Activated naive CD4-positive, alpha-beta T cell treated with anti-CD3 and anti-CD28 coated beads, Interleukin-2, amount 10 ng/mL, durations not matched to agents 7 days and 5 days (primary cell): Measurements from ENCODE around the gene RYR1.
A peak's percentile ranks its signal among the peaks of the same experiment; 100 is the strongest.

Source experiments
- CTCF ChIA-PET: fragments of 350-600 bp; sonication (Branson Sonifier 250); formaldehyde crosslinking; loops from one replicate; lab custom pipeline; 2021; ENCODE audit warnings: antibody characterized with exemption; lab: Charles Lee
- DNase-seq: peaks from one replicate; pipeline ENCODE4 v3.0.0-alpha.2; 2020
- H3K27ac Mint-ChIP-seq: one replicate; pipeline ENCODE4 v1.8.0; 2021; ENCODE audit warnings: mild to moderate bottlenecking, moderate library complexity, mixed read lengths
- H3K27me3 Mint-ChIP-seq: one replicate; pipeline ENCODE4 v1.8.0; 2021; ENCODE audit warnings: mild to moderate bottlenecking, mixed read lengths
- H3K36me3 Mint-ChIP-seq: one replicate; pipeline ENCODE4 v1.8.0; 2021; ENCODE audit warnings: mixed read lengths
- H3K4me1 Mint-ChIP-seq: one replicate; pipeline ENCODE4 v1.8.0; 2021; ENCODE audit warnings: mixed read lengths
- H3K4me3 Mint-ChIP-seq: one replicate; pipeline ENCODE4 v1.8.0; 2021; ENCODE audit warnings: mild to moderate bottlenecking, moderate library complexity, mixed read lengths
- H3K9me3 Mint-ChIP-seq: one replicate; pipeline ENCODE4 v1.8.0; 2021; ENCODE audit warnings: mixed read lengths

The RYR1 gene

DNA sequence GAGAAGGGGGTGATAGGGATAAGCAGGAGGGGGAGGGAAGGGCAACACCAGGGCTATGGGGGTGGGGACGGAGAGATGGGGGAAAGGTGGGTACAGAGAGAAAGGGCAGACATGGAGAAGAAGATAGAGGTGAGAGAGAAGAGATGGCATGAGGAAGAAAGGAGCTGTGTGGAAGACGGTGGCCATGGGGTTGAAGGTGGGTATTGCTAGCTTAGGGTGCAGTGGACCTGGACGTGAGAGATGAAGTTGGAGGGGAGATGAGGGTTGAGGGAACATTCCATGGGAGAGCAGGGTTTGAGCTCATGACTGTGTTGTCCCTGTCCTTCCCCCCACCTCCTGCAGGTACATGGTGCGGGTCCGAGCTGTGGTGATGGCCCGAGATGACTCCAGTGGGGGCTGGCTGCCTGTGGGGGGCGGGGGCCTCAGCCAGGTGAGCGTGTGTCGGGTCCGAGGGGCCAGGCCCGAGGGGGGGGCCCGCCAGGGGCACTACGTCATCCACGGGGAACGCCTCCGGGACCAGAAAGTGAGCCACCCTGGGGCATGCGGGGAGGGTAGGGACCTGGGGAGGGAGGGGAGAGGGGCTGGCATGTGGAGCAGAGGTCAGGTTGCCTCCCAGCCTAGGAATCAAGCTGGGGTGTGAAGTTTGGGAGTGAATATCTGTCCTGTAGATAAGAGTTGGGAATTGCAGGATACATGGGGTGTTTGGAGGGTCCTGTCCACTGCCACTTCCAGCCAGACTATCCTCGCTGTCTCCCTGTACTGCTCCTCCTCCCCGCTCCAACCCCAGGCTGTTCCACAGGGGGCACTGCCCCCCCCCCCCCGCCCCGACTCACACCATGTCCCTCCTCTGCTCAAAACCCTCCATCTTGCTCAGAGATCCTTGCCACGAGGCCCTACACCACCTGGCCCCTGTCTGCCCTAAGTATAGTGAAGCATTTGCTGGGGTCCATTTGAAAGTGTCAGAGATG is 43.2 kb upstream of the RYR1 start:
- Mint-ChIP-seq H3K4me1 (peaks cover 26% of the 10 kb centered on the region), H3K36me3 (peaks cover 4% of the 10 kb centered on the region), H3K27me3 (peaks cover 92% of the 10 kb centered on the region), H3K9me3 (no peaks in the 10 kb centered on the region), H3K4me3 (no peak overlapping the region), H3K27ac (no peak overlapping the region)
- CTCF ChIA-PET, result interaction anchor here (3.9 kb wide), 1 partner anchor 12 kb away, joined by 17 read pairs; the partner anchor contains the start of gene FAM98C
- no peak for DNase-seq

DNA sequence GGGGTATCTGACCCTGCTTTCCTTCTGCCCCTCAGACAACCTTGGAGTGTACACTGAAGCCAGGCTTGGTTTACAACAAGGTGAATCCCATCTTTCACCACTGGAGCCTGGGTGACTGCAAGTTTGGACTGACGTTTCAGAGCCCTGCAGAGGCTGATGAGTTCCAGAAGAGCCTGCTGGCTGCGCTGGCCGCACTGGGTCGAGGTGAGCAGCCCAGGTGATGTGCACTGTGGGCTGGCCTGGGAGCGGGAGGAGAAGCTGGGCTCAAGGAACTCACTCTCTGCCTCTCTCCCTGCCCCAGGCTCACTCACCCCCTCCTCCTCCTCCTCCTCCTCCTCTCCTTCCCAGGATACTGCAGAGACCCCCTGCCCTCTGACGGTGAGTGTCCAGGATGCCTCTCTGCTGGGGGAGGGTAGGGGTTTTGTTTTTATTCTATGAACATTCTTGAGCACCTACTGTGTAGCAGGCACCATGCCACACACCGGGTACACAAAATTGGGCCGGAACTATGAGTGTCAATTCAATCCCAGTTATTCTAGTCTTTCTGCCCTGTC is 41.5 kb upstream of the RYR1 start:
- Mint-ChIP-seq H3K27ac (no peak overlapping the region), H3K27me3 (peaks cover 86% of the 10 kb centered on the region), H3K9me3 (no peaks in the 10 kb centered on the region), H3K4me1 (peaks cover 33% of the 10 kb centered on the region), H3K4me3 (no peak overlapping the region), H3K36me3 (peaks cover 3% of the 10 kb centered on the region)
- CTCF ChIA-PET, result no interaction called here
- no peak for DNase-seq

DNA sequence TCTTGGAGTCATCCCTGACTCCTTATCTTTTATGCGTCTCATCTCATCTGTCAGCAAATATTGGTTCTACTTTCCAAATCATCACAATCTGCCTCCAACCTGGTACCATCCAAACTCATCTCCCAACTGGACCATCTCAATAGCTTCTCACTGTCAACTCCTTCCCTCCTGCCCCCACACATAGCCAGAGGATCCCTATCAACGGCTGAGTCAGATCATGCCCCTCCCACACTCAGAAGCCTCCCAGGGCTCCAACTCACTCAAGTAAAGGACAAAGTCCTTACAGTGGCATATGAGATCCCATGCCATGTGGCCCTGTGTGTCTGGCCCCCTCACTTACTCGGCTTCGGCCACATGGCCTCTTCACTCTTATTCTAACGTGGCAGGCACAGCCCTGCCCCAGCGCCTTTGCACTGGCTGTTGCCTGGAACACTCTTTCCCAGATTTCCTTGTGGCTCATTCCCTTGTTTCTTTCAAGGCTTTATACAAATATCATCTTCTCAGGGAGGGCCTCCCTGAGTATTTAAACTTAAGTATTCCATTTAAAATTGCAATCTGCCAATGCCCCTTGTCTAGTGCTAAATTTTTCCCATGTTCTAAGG is 40.7 kb upstream of the RYR1 start:
- no peak for DNase-seq
- Mint-ChIP-seq H3K27me3 (peaks cover 86% of the 10 kb centered on the region), H3K9me3 (no peaks in the 10 kb centered on the region), H3K27ac (no peak overlapping the region), H3K36me3 (no peaks in the 10 kb centered on the region), H3K4me3 (no peak overlapping the region), H3K4me1 (peaks cover 28% of the 10 kb centered on the region)
- CTCF ChIA-PET, result interaction anchor here (1.2 kb wide), 1 partner anchor 10 kb away, joined by 3 read pairs; the partner anchor contains the start of gene FAM98C

DNA sequence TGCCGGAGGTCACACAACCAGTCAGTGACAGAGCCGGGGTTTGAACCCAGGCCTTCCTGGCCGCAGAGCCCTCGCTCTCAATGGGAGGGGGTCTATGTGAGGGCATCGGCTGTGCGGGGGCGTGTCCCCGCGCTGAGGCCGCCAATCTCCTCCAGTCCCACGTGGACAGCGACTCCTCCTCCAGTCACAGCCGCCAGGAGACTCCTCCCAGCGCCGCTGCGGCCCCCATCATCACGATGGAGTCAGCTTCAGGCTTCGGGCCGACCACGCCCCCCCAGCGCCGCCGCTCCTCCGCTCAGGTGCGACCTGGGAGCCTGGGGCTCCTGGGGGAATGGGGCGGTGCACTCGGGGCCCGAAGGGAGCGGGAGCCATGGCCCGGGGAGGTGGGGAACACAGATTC is 39.0 kb upstream of the RYR1 start:
- no peaks in the 10 kb centered on the region for H3K36me3 Mint-ChIP-seq
- no peak overlapping the region for H3K27ac Mint-ChIP-seq
- H3K4me1 Mint-ChIP-seq, result peaks cover 20% of the 10 kb centered on the region
- peak overlapping the region; percentile 70 for H3K4me3 Mint-ChIP-seq
- peak; percentile 83 for DNase-seq
- no peaks in the 10 kb centered on the region for H3K9me3 Mint-ChIP-seq
- CTCF ChIA-PET, result interaction anchor here (1.1 kb wide), 2 partner anchors 8 to 20 kb away, joined by 3 to 7 read pairs; partner anchors contain the start of genes FAM98C and PSMD8
- peaks cover 79% of the 10 kb centered on the region for H3K27me3 Mint-ChIP-seq

DNA sequence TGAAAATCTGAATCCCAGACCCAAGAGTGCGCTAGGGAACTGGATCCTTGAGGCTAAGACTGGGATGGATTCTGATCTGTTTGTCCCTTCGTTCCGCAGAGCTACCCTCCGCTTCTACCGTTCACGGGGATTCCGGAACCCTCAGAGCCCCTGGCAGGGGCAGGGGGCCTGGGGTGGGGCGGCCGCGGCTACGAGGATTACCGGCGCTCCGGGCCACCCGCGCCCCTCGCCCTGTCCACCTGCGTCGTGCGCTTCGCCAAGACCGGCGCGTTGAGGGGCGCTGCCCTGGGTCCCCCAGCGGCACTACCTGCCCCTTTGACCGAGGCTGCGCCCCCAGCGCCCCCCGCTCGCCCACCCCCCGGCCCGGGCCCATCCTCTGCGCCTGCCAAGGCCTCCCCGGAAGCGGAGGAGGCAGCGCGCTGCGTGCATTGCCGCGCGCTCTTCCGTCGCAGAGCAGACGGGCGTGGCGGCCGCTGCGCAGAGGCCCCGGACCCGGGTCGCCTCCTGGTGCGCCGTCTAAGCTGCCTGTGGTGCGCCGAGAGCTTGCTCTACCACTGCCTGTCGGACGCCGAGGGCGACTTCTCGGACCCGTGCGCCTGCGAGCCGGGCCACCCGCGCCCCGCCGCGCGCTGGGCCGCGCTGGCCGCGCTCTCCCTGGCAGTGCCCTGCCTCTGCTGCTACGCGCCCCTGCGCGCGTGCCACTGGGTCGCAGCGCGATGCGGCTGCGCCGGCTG is 37.9 kb upstream of the RYR1 start:
- Mint-ChIP-seq H3K4me1 (peaks cover 16% of the 10 kb centered on the region), H3K27me3 (peaks cover 74% of the 10 kb centered on the region)

DNA sequence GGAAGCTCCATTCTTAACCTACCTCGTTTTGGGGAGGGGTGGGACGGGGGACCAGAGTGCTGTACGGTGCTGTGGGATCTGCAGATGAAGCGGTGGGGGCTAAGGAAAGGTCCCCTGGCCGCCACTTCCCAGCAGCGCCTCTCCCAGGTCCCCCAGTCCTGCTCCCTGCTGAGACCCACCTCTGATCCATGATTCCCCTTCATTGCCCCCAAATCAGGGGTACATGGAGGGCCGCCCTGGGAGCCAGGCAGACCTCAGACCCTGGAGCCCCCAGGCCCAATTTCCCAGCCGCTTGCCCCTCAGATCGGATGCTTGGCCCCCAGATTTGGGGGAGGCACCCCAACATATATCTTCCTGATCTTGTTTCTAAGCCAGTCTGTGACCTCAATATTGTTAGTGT is 34.4 kb upstream of the RYR1 start:
- Mint-ChIP-seq H3K27ac (no peak overlapping the region), H3K4me3 (no peak overlapping the region), H3K9me3 (no peaks in the 10 kb centered on the region), H3K27me3 (peaks cover 51% of the 10 kb centered on the region), H3K36me3 (peaks cover 3% of the 10 kb centered on the region), H3K4me1 (peaks cover 28% of the 10 kb centered on the region)
- no peak for DNase-seq
- CTCF ChIA-PET, result no interaction called here

More for the DNA sequence above, 37.9 kb upstream of the RYR1 start:
- Mint-ChIP-seq H3K4me3 (peak overlapping the region; percentile 70), H3K9me3 (no peaks in the 10 kb centered on the region), H3K36me3 (no peaks in the 10 kb centered on the region), H3K27ac (no peak overlapping the region)
- peak; percentile 64 for DNase-seq
- CTCF ChIA-PET, result interaction anchor here (1.1 kb wide), 1 partner anchor 21 kb away, joined by 3 read pairs; the partner anchor contains the start of gene PSMD8

DNA sequence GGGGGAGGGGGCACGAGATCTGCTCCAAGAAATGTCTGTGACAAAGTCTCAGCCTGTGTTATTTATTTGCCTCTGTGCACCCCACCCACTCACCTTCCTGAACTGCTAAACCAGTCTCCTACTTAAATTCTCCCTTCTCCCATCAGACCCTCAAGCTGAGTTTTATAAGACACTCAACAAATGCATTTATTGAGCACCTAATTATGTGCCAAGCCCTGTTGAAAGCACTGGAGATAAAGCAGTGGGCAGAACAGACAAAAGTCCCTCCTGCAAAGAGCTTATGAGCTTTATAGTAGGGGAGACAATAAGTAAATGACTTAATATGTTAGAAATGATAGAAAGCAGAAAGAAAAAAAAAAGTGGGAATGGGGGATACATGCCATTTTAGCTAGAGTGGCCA is 34.0 kb upstream of the RYR1 start:
- no peak for DNase-seq
- Mint-ChIP-seq H3K36me3 (peaks cover 3% of the 10 kb centered on the region), H3K4me3 (no peak overlapping the region), H3K9me3 (no peaks in the 10 kb centered on the region), H3K4me1 (peaks cover 31% of the 10 kb centered on the region), H3K27ac (no peak overlapping the region), H3K27me3 (peaks cover 46% of the 10 kb centered on the region)
- CTCF ChIA-PET, result interaction anchor here (0.6 kb wide), 1 partner anchor 267 kb away, joined by 3 read pairs; no protein-coding TSS in a partner anchor

DNA sequence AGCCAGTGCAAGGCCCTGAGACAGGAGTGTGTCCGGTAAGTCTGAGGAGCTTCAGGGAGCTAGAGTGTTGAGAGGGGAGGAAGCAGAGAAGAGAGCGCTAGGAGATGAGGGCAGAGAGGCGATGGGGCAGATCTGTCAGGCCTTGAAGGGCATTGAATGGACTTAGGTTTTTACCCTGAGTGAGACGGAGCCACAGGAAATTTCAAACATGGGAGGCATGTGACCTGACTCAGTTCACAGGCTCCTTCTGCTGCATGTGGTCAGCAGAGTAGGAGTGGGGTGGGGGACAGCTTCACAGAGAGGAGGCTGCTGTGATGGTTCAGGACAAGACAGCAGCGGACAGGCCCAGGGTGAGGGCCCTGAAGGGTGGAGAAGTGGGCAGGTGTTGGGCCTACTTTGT is 33.1 kb upstream of the RYR1 start:
- H3K4me3 Mint-ChIP-seq, result no peak overlapping the region
- no peak for DNase-seq
- peaks cover 7% of the 10 kb centered on the region for H3K36me3 Mint-ChIP-seq
- CTCF ChIA-PET, result interaction anchor here (0.6 kb wide), 1 partner anchor 268 kb away, joined by 3 read pairs; no protein-coding TSS in a partner anchor
- H3K27me3 Mint-ChIP-seq, result peaks cover 38% of the 10 kb centered on the region
- peak overlapping the region; percentile 47 for H3K27ac Mint-ChIP-seq
- no peaks in the 10 kb centered on the region for H3K9me3 Mint-ChIP-seq
- H3K4me1 Mint-ChIP-seq, result peaks cover 33% of the 10 kb centered on the region

DNA sequence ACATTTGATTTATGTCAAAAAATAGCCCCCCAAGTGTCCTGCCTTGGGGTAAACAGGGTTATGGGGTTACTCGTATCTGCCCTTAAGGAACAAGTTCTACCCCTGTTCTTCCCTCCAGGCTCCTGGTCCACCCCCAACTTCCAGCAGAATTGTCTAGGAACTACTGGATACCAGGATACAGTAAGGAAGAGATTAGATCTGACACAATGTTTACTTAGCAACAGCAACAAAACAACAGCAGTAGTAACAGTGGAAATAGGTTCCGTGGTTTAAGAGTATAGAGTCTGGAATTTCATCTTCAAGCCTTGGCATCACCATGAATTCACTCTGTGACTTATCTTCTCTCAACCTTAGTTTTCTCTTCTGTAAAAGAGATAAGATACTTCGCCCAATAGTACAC is 32.3 kb upstream of the RYR1 start:
- Mint-ChIP-seq H3K36me3 (peaks cover 9% of the 10 kb centered on the region), H3K9me3 (no peaks in the 10 kb centered on the region), H3K4me1 (peaks cover 35% of the 10 kb centered on the region), H3K27ac (peak overlapping the region; percentile 88), H3K4me3 (no peak overlapping the region), H3K27me3 (peaks cover 37% of the 10 kb centered on the region)
- CTCF ChIA-PET, result interaction anchor here (1.2 kb wide), 1 partner anchor 234 kb away, joined by 3 read pairs; no protein-coding TSS in a partner anchor
- DNase-seq, result no peak

DNA sequence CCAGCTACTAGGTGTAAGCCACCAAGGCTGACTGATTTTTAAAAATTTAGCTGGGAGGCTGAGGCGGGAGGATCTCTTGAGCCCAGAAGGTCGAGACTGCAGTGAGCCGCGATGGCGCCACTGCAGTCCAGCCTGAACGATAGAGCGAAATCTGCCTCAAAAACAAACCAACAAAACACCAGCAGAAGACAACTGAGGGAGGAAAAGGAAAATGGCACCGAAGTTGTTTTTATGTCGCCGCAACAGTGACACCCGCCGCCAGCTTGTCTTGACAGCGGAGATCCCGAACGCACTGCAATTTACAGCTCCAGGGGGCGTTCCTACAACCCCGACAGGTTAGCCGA is 30.9 kb upstream of the RYR1 start:
- Mint-ChIP-seq H3K27ac (peak overlapping the region; percentile 94), H3K9me3 (no peaks in the 10 kb centered on the region), H3K36me3 (peaks cover 13% of the 10 kb centered on the region), H3K27me3 (peaks cover 22% of the 10 kb centered on the region), H3K4me3 (peak overlapping the region; percentile 92), H3K4me1 (peaks cover 28% of the 10 kb centered on the region)
- DNase-seq, result no peak
- CTCF ChIA-PET, result interaction anchor here (0.6 to 3.3 kb wide), 35 partner anchors 8 to 550 kb away, joined by 3 to 42 read pairs (median 4); partner anchors contain the start of genes ACTN4, EIF3K, GGN and MAP4K1

DNA sequence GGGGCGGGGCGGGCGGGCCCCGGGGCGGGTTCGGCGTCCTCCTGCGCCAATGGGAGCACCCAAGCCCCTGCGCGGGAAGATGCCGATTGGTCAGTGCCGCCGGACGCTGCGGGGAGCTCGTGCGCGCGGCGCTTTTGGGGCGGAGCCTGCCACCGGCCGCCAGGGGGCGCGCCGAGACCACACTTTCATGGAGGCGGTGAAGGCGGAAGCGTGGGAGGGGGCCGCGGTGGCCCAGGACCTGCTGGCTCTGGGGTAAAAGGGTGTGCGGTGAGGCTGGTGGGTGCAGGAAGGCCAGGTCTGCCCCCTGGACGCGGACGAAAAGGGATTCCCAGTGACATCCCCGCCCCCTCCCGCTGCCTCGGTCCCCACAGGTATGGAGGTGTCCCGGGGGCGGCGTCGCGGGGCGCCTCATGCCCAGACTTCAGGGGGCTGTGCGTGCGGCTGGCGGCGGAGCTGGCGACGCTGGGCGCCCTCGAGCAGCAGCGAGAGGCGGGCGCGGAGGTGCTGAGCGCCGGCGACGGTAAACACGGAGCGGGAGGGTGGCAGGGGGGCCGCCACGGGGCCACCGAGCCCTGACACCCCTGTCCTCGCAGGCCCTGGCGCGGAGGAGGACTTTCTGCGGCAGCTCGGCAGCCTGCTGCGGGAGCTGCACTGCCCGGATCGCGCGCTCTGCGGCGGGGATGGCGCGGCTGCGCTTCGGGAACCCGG is 30.4 kb upstream of the RYR1 start, which contains the start of gene FAM98C:
Gene FAM98C (plus strand): TSS at position 127 of the 708 bp plus-strand sequence. CDS start 61 bp downstream, at position 188.
- H3K4me3 Mint-ChIP-seq, result peak within 1 kb of the TSS; percentile 92
- no peaks in the 10 kb centered on the region for H3K9me3 Mint-ChIP-seq
- peaks cover 28% of the 10 kb centered on the region for H3K4me1 Mint-ChIP-seq
- CTCF ChIA-PET, result interaction anchor here (0.6 to 3.3 kb wide), 38 partner anchors 8 to 549 kb away, joined by 3 to 42 read pairs (median 4); partner anchors contain the start of genes ACTN4, EIF3K, GGN and MAP4K1
- peak; percentile 97 for DNase-seq
- H3K27ac Mint-ChIP-seq, result peak within 1 kb of the TSS; percentile 94
- peaks cover 19% of the 10 kb centered on the region for H3K27me3 Mint-ChIP-seq
- H3K36me3 Mint-ChIP-seq, result peaks cover 15% of the 10 kb centered on the region

DNA sequence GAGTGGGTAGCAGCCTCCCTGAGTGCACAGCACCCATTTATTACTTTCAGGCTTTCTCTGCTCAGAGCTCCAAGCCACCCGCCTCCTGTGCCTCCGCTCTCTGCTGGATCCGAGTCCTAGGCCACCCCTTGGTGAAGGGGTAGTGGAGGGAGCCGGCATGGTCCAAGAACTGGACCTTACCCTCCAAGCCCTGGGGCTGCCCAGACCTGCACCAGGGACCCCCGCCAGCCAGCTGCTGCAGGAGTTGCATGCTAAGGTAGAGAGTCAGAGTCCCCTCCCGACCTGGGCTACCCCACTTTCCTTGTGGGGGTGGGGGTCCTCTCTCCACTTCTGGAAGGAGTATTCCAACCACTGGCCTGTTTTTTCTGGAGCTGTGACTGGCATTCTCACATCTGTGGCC is 28.6 kb upstream of the RYR1 start:
- H3K4me1 Mint-ChIP-seq, result peaks cover 28% of the 10 kb centered on the region
- H3K27me3 Mint-ChIP-seq, result peaks cover 11% of the 10 kb centered on the region
- no peaks in the 10 kb centered on the region for H3K9me3 Mint-ChIP-seq
- peak overlapping the region; percentile 75 for H3K27ac Mint-ChIP-seq
- CTCF ChIA-PET, result interaction anchor here (0.8 to 3.3 kb wide), 5 partner anchors 108 to 526 kb away, joined by 3 to 42 read pairs (median 3); partner anchors contain the start of genes MRPS12 and SARS2
- H3K4me3 Mint-ChIP-seq, result peak overlapping the region; percentile 92
- DNase-seq, result no peak
- peaks cover 15% of the 10 kb centered on the region for H3K36me3 Mint-ChIP-seq
